ENCODE data around the gene AKAP9.
"Not testable (repeated sequence)": the region's sequence is repeated elsewhere in the genome, so short reads cannot be mapped to it uniquely, and the experiment has no call there.

AKAP9 gene

GRCh38 chr7:91946549-91946948 lies 5.9 kb downstream of the AKAP9 start:
- no peak for DNase-seq (ENCODE audit: low spot score)

- no peak for DNase-seq (ENCODE audit: low spot score)
These were observed 7.3 kb downstream of the AKAP9 start for GRCh38 chr7:91947948-91948347.

- no peak for DNase-seq (ENCODE audit: low spot score)
These were observed 8.8 kb downstream of the AKAP9 start for GRCh38 chr7:91949221-91950009.

- peak; percentile 29 for DNase-seq (ENCODE audit: low spot score)
These were observed 13.0 kb downstream of the AKAP9 start for GRCh38 chr7:91953618-91954017.

GRCh38 chr7:91956464-91956863 lies 15.8 kb downstream of the AKAP9 start:
- not testable (repeated sequence) for DNase-seq (ENCODE audit: low spot score)

- DNase-seq (ENCODE audit: low spot score), result no peak
These were observed 16.6 kb downstream of the AKAP9 start for GRCh38 chr7:91957232-91957631.

- DNase-seq (ENCODE audit: low spot score), result no peak
These were observed 17.2 kb downstream of the AKAP9 start for GRCh38 chr7:91957823-91958222.

- DNase-seq (ENCODE audit: low spot score), result no peak
These were observed 18.4 kb downstream of the AKAP9 start for GRCh38 chr7:91959023-91959422.

- DNase-seq (ENCODE audit: low spot score), result no peak
These were observed 21.2 kb downstream of the AKAP9 start for GRCh38 chr7:91961816-91962215.

GRCh38 chr7:91962419-91962818 lies 21.8 kb downstream of the AKAP9 start:
- no peak for DNase-seq (ENCODE audit: low spot score)

- not testable (repeated sequence) for DNase-seq (ENCODE audit: low spot score)
These were observed 26.9 kb downstream of the AKAP9 start for GRCh38 chr7:91967513-91967912.

- no peak for DNase-seq (ENCODE audit: low spot score)
These were observed 33.0 kb downstream of the AKAP9 start for GRCh38 chr7:91973639-91974038.

- no peak for DNase-seq (ENCODE audit: low spot score)
These were observed 33.4 kb downstream of the AKAP9 start for GRCh38 chr7:91974066-91974465.

- DNase-seq (ENCODE audit: low spot score), result no peak
These were observed 36.1 kb downstream of the AKAP9 start for GRCh38 chr7:91976743-91977142.

- no peak for DNase-seq (ENCODE audit: low spot score)
These were observed 38.9 kb downstream of the AKAP9 start for GRCh38 chr7:91979590-91979989.

- DNase-seq (ENCODE audit: low spot score), result not testable (repeated sequence)
These were observed 41.7 kb downstream of the AKAP9 start for GRCh38 chr7:91982352-91982751.

- DNase-seq (ENCODE audit: low spot score), result no peak
These were observed 47.6 kb downstream of the AKAP9 start for GRCh38 chr7:91988213-91988612.

GRCh38 chr7:91993976-91994375 lies 53.3 kb downstream of the AKAP9 start:
- DNase-seq (ENCODE audit: low spot score), result no peak

GRCh38 chr7:91995391-91996105 lies 54.9 kb downstream of the AKAP9 start:
- DNase-seq (ENCODE audit: low spot score), result no peak

GRCh38 chr7:91999631-92000565 lies 59.2 kb downstream of the AKAP9 start:
- no peak for DNase-seq (ENCODE audit: low spot score)

- no peak for DNase-seq (ENCODE audit: low spot score)
These were observed 62.1 kb downstream of the AKAP9 start for GRCh38 chr7:92002720-92003119.

- no peak for DNase-seq (ENCODE audit: low spot score)
These were observed 65.4 kb downstream of the AKAP9 start for GRCh38 chr7:92006046-92006445.

Measured in hematopoietic multipotent progenitor cell treated with erythropoietin and hydrocortisone succinate and interleukin-3 and kit ligand, for 15 days (in vitro differentiated cells).